Fibroblast of lung (primary cell): ENCODE data around the gene COLEC11. TPM values are rescaled to one million over a fixed set of nuclear protein-coding genes. Genes with fewer than 3 reads are reported as not detected.
"Not testable (repeated sequence)": the region's sequence is repeated elsewhere in the genome, so short reads cannot be mapped to it uniquely, and the experiment has no call there.

Experiments
- DNase-seq, 2 donors: peaks; one replicate each; pipeline versions ENCODE4 v3.0.0 to v3.0.0-alpha.2; 2010; ENCODE audit warnings: low read depth in 2 of 2
- H2AFZ ChIP-seq: 2 replicates; pipeline ENCODE4 v1.5.1; 2012; ENCODE audit warnings: low read length, control low read depth, inconsistent platforms
- H3K27ac ChIP-seq: 2 replicates; pipeline ENCODE4 v1.5.1; 2011; ENCODE audit warnings: low read length, control low read depth; ENCODE audit not compliant: insufficient read depth
- H3K27me3 ChIP-seq: 2 replicates; pipeline ENCODE4 v1.5.1; 2011; ENCODE audit warnings: mild to moderate bottlenecking, low read length; ENCODE audit not compliant: control insufficient read depth, insufficient read depth
- H3K36me3 ChIP-seq: 2 replicates; pipeline ENCODE4 v1.5.1; 2011; ENCODE audit warnings: low read length; ENCODE audit not compliant: control insufficient read depth, insufficient read depth
- H3K4me1 ChIP-seq: 2 replicates; pipeline ENCODE4 v1.5.1; 2011; ENCODE audit warnings: low read length; ENCODE audit not compliant: control insufficient read depth, insufficient read depth; ENCODE audit errors: extremely low read depth
- H3K4me2 ChIP-seq: 2 replicates; pipeline ENCODE4 v1.5.1; 2011; ENCODE audit warnings: low read length, control low read depth; ENCODE audit not compliant: insufficient read depth; ENCODE audit errors: extremely low read depth
- H3K4me3 ChIP-seq, 4 experiments: fragments of 200-600 bp in 1 of 4; sonication (generic) in 1 of 4; replicated peaks in 1 of 4; 2 replicates each; pipeline ENCODE4 v1.5.1; 2011 to 2016; ENCODE audit warnings: low read length in 4 of 4, low read depth in 3 of 4, mild to moderate bottlenecking in 3 of 4, control low read depth in 2 of 4, inconsistent platforms in 1 of 4, mixed read lengths in 1 of 4; ENCODE audit not compliant: insufficient read depth in 1 of 4; ENCODE audit errors: control extremely low read depth in 1 of 4
- H3K79me2 ChIP-seq: 2 replicates; pipeline ENCODE4 v1.5.1; 2012; ENCODE audit warnings: mild to moderate bottlenecking, low read length, inconsistent platforms; ENCODE audit not compliant: control insufficient read depth, insufficient read depth
- H3K9ac ChIP-seq: 2 replicates; pipeline ENCODE4 v1.5.1; 2011; ENCODE audit warnings: mild to moderate bottlenecking, low read length, control low read depth; ENCODE audit not compliant: insufficient read depth
- H3K9me3 ChIP-seq: 2 replicates; pipeline ENCODE4 v1.5.1; 2012; ENCODE audit warnings: low read depth, low read length; ENCODE audit not compliant: control insufficient read depth, insufficient read depth
- H4K20me1 ChIP-seq: 2 replicates; pipeline ENCODE4 v1.5.1; 2011; ENCODE audit warnings: low read length; ENCODE audit not compliant: control insufficient read depth, insufficient read depth; ENCODE audit errors: extremely low read depth
- CTCF ChIP-seq, 2 donors: IDR thresholded peaks in 1 of 2; conservative IDR thresholded peaks in 1 of 2; 1 replicate in 1 of 2; 2 replicates in 1 of 2; pipeline ENCODE4 v1.5.1; 2011 to 2012; ENCODE audit warnings: low read length in 2 of 2, control low read depth in 1 of 2, inconsistent platforms in 1 of 2, low read depth in 1 of 2, mild to moderate bottlenecking in 1 of 2
- EZH2 ChIP-seq: IDR thresholded peaks from 2 replicates; pipeline ENCODE4 v1.5.1; 2012; ENCODE audit warnings: low read length, control low read depth, mild to moderate bottlenecking; ENCODE audit errors: missing control alignments
- polyA plus RNA-seq, 2 donors: library from polyadenylated mRNA; depleted of rRNA in 1 of 2; stranded (reverse) in 1 of 2; unstranded in 1 of 2; fragments of >200 nt; gene quantifications; 2 replicates each; pipeline ENCODE4 v1.2.1, GENCODE V29; 2011 to 2012; ENCODE audit warnings: missing spikeins in 1 of 2
- total RNA-seq: library from RNA; depleted of rRNA; stranded (reverse); fragments of >200 nt; gene quantifications from 2 replicates; pipeline ENCODE4 v1.2.1, GENCODE V29; 2014

COLEC11 gene
- total and polyA plus RNA-seq, 2 donors (not counting 1 experiment from before 2014, with no cell fraction given), result 0.30 to 0.83 TPM

GRCh38 chr2:3563521-3563976, 31.4 kb upstream of the COLEC11 start:
- Histone ChIP-seq H3K27ac (no peak overlapping the region), H3K79me2 (no peaks in the 10 kb centered on the region), H3K4me2 (no peak overlapping the region), H2AFZ (no peak overlapping the region), H3K9me3 (no peaks in the 10 kb centered on the region), H3K36me3 (no peaks in the 10 kb centered on the region), H4K20me1 (no peaks in the 10 kb centered on the region), H3K27me3 (no peaks in the 10 kb centered on the region), H3K4me3 (no peak overlapping the region), H3K9ac (no peak overlapping the region), H3K4me1 (no peaks in the 10 kb centered on the region)
- TF ChIP-seq CTCF (conservative IDR thresholded peaks at IDR 0.05 in 1 of 2, IDR thresholded peaks at IDR 0.05 in 1 of 2; ENCODE audit: low read depth in 1 of 2, low read length in 2 of 2), result no peak
- no peak for TF ChIP-seq EZH2
- DNase-seq, result no peak

GRCh38 chr2:3565117-3565516, 29.8 kb upstream of the COLEC11 start:
- Histone ChIP-seq H3K9ac (no peak overlapping the region), H3K4me2 (no peak overlapping the region), H3K4me3 (no peak overlapping the region), H3K36me3 (no peaks in the 10 kb centered on the region), H3K27ac (no peak overlapping the region), H3K9me3 (no peaks in the 10 kb centered on the region), H3K79me2 (no peaks in the 10 kb centered on the region), H4K20me1 (no peaks in the 10 kb centered on the region), H3K4me1 (no peaks in the 10 kb centered on the region), H3K27me3 (no peaks in the 10 kb centered on the region), H2AFZ (no peak overlapping the region)
- TF ChIP-seq EZH2 (no peak), CTCF (conservative IDR thresholded peaks at IDR 0.05 in 1 of 2, IDR thresholded peaks at IDR 0.05 in 1 of 2; ENCODE audit: low read depth in 1 of 2, low read length in 2 of 2) (no peak)
- no peak for DNase-seq

GRCh38 chr2:3566806-3567205, 28.1 kb upstream of the COLEC11 start:
- Histone ChIP-seq H3K27ac (no peak overlapping the region), H4K20me1 (no peaks in the 10 kb centered on the region), H3K4me3 (no peak overlapping the region), H3K4me2 (no peak overlapping the region), H3K79me2 (no peaks in the 10 kb centered on the region), H3K9ac (no peak overlapping the region), H3K9me3 (no peaks in the 10 kb centered on the region), H3K4me1 (no peaks in the 10 kb centered on the region), H3K27me3 (no peaks in the 10 kb centered on the region), H3K36me3 (no peaks in the 10 kb centered on the region), H2AFZ (no peak overlapping the region)
- DNase-seq, result no peak
- TF ChIP-seq EZH2, result no peak
- no peak for TF ChIP-seq CTCF (conservative IDR thresholded peaks at IDR 0.05 in 1 of 2, IDR thresholded peaks at IDR 0.05 in 1 of 2; ENCODE audit: low read depth in 1 of 2, low read length in 2 of 2)

- not testable (repeated sequence) for H3K36me3 ChIP-seq, H3K4me2 ChIP-seq, H3K4me3 ChIP-seq, H4K20me1 ChIP-seq, H3K79me2 ChIP-seq, H3K9ac ChIP-seq, H3K4me1 ChIP-seq, H3K9me3 ChIP-seq, H2AFZ ChIP-seq, H3K27me3 ChIP-seq, DNase-seq, H3K27ac ChIP-seq
Observed at GRCh38 chr2:3569656-3570055, 25.3 kb upstream of the COLEC11 start.
